Loucy (cell line): ENCODE results near the gene CCDC40.

ENCODE experiments used
- EZH2phosphoT487 ChIP-seq: fragments of 200-600 bp; IDR thresholded peaks from 2 replicates; pipeline ENCODE4 v1.6.1; 2018; ENCODE audit warnings: antibody characterized with exemption, mild to moderate bottlenecking, moderate library complexity, borderline replicate concordance
- TF ChIP-seq, protein P1 (sequence below): fragments of 200-600 bp; sonication (generic); conservative IDR thresholded peaks from 2 replicates; pipeline ENCODE4 v1.5.1; 2014; ENCODE audit warnings: mild to moderate bottlenecking, antibody characterized with exemption, low read length

DNA sequence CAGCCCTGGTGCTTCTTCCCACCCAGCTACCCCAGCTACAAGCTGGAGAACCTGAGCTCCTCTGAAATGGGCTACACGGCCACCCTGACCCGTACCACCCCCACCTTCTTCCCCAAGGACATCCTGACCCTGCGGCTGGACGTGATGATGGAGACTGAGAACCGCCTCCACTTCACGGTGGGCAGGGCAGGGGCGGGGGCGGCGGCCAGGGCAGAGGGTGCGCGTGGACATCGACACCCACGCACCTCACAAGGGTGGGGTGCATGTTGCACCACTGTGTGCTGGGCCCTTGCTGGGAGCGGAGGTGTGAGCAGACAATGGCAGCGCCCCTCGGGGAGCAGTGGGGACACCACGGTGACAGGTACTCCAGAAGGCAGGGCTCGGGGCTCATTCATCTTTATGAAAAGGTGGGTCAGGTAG is 68.5 kb downstream of the CCDC40 start:
- TF ChIP-seq, protein P1, sequence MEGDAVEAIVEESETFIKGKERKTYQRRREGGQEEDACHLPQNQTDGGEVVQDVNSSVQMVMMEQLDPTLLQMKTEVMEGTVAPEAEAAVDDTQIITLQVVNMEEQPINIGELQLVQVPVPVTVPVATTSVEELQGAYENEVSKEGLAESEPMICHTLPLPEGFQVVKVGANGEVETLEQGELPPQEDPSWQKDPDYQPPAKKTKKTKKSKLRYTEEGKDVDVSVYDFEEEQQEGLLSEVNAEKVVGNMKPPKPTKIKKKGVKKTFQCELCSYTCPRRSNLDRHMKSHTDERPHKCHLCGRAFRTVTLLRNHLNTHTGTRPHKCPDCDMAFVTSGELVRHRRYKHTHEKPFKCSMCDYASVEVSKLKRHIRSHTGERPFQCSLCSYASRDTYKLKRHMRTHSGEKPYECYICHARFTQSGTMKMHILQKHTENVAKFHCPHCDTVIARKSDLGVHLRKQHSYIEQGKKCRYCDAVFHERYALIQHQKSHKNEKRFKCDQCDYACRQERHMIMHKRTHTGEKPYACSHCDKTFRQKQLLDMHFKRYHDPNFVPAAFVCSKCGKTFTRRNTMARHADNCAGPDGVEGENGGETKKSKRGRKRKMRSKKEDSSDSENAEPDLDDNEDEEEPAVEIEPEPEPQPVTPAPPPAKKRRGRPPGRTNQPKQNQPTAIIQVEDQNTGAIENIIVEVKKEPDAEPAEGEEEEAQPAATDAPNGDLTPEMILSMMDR, result no peak
- no peak for TF ChIP-seq EZH2phosphoT487
